ENCODE measurements around the gene CDC14A.

The CDC14A gene

GRCh38 chr1:100474834-100475233 is 122.5 kb downstream of the CDC14A start:
- Histone ChIP-seq H3K4me1 (ENCODE audit: insufficient read depth, low read length, severe bottlenecking) (no peaks in the 10 kb centered on the region), H3K36me3 (ENCODE audit: insufficient read depth, low read length) (no peaks in the 10 kb centered on the region), H3F3A (ENCODE audit: insufficient read depth, low read length) (no peaks in the 10 kb centered on the region), H3K9me3 (ENCODE audit: low read length) (no peaks in the 10 kb centered on the region), H3K4me2 (ENCODE audit: low read length) (no peak overlapping the region), H2AFZ (ENCODE audit: low read length) (no peak overlapping the region), H3K27me3 (ENCODE audit: insufficient read depth, low read length) (no peaks in the 10 kb centered on the region), H3K27ac (ENCODE audit: low read depth, low read length, poor library complexity, severe bottlenecking) (no peak overlapping the region), H3K4me3 (ENCODE audit: low read depth, low read length, poor library complexity, severe bottlenecking) (no peak overlapping the region), H3K9me2 (ENCODE audit: low read depth, low read length) (no peaks in the 10 kb centered on the region), H3K9ac (ENCODE audit: low read length) (no peak overlapping the region), H3K79me2 (ENCODE audit: insufficient read depth, low read length) (no peaks in the 10 kb centered on the region), H4K20me1 (ENCODE audit: insufficient read depth, low read length) (no peaks in the 10 kb centered on the region)
- TF ChIP-seq, protein P1, sequence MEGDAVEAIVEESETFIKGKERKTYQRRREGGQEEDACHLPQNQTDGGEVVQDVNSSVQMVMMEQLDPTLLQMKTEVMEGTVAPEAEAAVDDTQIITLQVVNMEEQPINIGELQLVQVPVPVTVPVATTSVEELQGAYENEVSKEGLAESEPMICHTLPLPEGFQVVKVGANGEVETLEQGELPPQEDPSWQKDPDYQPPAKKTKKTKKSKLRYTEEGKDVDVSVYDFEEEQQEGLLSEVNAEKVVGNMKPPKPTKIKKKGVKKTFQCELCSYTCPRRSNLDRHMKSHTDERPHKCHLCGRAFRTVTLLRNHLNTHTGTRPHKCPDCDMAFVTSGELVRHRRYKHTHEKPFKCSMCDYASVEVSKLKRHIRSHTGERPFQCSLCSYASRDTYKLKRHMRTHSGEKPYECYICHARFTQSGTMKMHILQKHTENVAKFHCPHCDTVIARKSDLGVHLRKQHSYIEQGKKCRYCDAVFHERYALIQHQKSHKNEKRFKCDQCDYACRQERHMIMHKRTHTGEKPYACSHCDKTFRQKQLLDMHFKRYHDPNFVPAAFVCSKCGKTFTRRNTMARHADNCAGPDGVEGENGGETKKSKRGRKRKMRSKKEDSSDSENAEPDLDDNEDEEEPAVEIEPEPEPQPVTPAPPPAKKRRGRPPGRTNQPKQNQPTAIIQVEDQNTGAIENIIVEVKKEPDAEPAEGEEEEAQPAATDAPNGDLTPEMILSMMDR (IDR thresholded peaks at IDR 0.05; ENCODE audit: low read length): no peak
- no peak for TF ChIP-seq EZH2 (IDR thresholded peaks at IDR 0.05; ENCODE audit: borderline replicate concordance, low read length)

GRCh38 chr1:100476735-100477290 is 124.5 kb downstream of the CDC14A start:
- Histone ChIP-seq H3K4me2 (ENCODE audit: low read length) (no peak overlapping the region), H3K9me2 (ENCODE audit: low read depth, low read length) (no peaks in the 10 kb centered on the region), H3K9me3 (ENCODE audit: low read length) (no peaks in the 10 kb centered on the region), H2AFZ (ENCODE audit: low read length) (no peak overlapping the region), H3K4me1 (ENCODE audit: insufficient read depth, low read length, severe bottlenecking) (no peaks in the 10 kb centered on the region), H4K20me1 (ENCODE audit: insufficient read depth, low read length) (no peaks in the 10 kb centered on the region), H3K79me2 (ENCODE audit: insufficient read depth, low read length) (no peaks in the 10 kb centered on the region), H3K4me3 (ENCODE audit: low read depth, low read length, poor library complexity, severe bottlenecking) (no peak overlapping the region), H3K27ac (ENCODE audit: low read depth, low read length, poor library complexity, severe bottlenecking) (no peak overlapping the region), H3F3A (ENCODE audit: insufficient read depth, low read length) (no peaks in the 10 kb centered on the region), H3K27me3 (ENCODE audit: insufficient read depth, low read length) (no peaks in the 10 kb centered on the region), H3K36me3 (ENCODE audit: insufficient read depth, low read length) (no peaks in the 10 kb centered on the region), H3K9ac (ENCODE audit: low read length) (no peak overlapping the region)
- TF ChIP-seq, protein P1 (IDR thresholded peaks at IDR 0.05; ENCODE audit: low read length): no peak
- no peak for TF ChIP-seq EZH2 (IDR thresholded peaks at IDR 0.05; ENCODE audit: borderline replicate concordance, low read length)

DNA sequence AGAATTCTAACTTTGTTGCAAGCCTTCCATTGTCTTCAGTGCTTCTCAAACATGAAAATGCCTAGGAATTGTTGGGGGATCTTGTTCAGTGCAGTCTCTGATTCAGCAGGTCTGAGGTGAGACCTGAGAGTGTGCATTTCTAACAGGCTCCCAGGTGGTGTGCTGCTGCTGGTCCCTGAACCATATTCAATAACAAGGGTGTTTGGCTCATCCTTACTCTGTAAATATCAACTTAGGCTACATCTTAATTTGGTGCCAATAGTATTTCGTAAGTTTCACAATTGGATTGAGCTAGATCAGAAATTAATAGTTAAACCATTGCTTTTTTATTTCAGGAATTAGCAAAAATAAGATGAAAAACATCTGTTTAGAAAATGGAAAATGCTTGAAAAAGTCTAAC is 126.5 kb downstream of the CDC14A start:
- H3K4me1 ChIP-seq (ENCODE audit: insufficient read depth, low read length, severe bottlenecking): no peaks in the 10 kb centered on the region
- H4K20me1 ChIP-seq (ENCODE audit: insufficient read depth, low read length): no peaks in the 10 kb centered on the region
- TF ChIP-seq, protein P1 (IDR thresholded peaks at IDR 0.05; ENCODE audit: low read length): no peak
- TF ChIP-seq EZH2 (IDR thresholded peaks at IDR 0.05; ENCODE audit: borderline replicate concordance, low read length): no peak
- H3K9me3 ChIP-seq (ENCODE audit: low read length): no peaks in the 10 kb centered on the region
- no peaks in the 10 kb centered on the region for H3F3A ChIP-seq (ENCODE audit: insufficient read depth, low read length)
- no peak overlapping the region for H3K4me2 ChIP-seq (ENCODE audit: low read length)
- no peak overlapping the region for H2AFZ ChIP-seq (ENCODE audit: low read length)
- H3K27ac ChIP-seq (ENCODE audit: low read depth, low read length, poor library complexity, severe bottlenecking): no peak overlapping the region
- H3K36me3 ChIP-seq (ENCODE audit: insufficient read depth, low read length): no peaks in the 10 kb centered on the region
- H3K79me2 ChIP-seq (ENCODE audit: insufficient read depth, low read length): no peaks in the 10 kb centered on the region
- H3K9me2 ChIP-seq (ENCODE audit: low read depth, low read length): no peaks in the 10 kb centered on the region
- no peaks in the 10 kb centered on the region for H3K27me3 ChIP-seq (ENCODE audit: insufficient read depth, low read length)
- no peak overlapping the region for H3K4me3 ChIP-seq (ENCODE audit: low read depth, low read length, poor library complexity, severe bottlenecking)
- H3K9ac ChIP-seq (ENCODE audit: low read length): no peak overlapping the region
